ENCODE data around the gene MAP7D2. TPM values are rescaled to one million over a fixed set of nuclear protein-coding genes. Genes with fewer than 3 reads are reported as not detected.

Gene MAP7D2
- polyA plus RNA-seq, 3 donors, result 0.45 TPM; not detected in 2

- Histone ChIP-seq H3K4me1 (ENCODE audit: control insufficient read depth in 1 of 2, insufficient read depth in 2 of 2, low read length in 2 of 2) (no peaks in the 10 kb centered on the region), H2AFZ (ENCODE audit: insufficient read depth, low read depth, low read length, poor library complexity, severe bottlenecking) (no peak overlapping the region), H3K36me3 (replicated peaks in 1 of 2; ENCODE audit: control insufficient read depth in 1 of 2, insufficient read depth in 2 of 2, low read length in 2 of 2) (no peaks in the 10 kb centered on the region), H3K9ac (ENCODE audit: insufficient read depth, low read length, poor library complexity, severe bottlenecking) (no peak overlapping the region), H3K27ac (ENCODE audit: low read depth in 1 of 2, low read length in 2 of 2) (no peak overlapping the region), H3K79me2 (ENCODE audit: insufficient read depth, low read length) (no peaks in the 10 kb centered on the region), H3K9me3 (replicated peaks in 1 of 2; ENCODE audit: control insufficient read depth in 1 of 2, insufficient read depth in 1 of 2, low read length in 2 of 2) (no peaks in the 10 kb centered on the region), H3K27me3 (ENCODE audit: control insufficient read depth in 2 of 2, insufficient read depth in 2 of 2, low read length in 2 of 2) (no peaks in the 10 kb centered on the region), H3K4me2 (replicated peaks; ENCODE audit: extremely low read depth, low read length, poor library complexity, severe bottlenecking) (no peak overlapping the region), H4K20me1 (ENCODE audit: insufficient read depth, low read length) (no peaks in the 10 kb centered on the region), H3K4me3 (replicated peaks in 1 of 3; ENCODE audit: low read depth in 2 of 3, low read length in 3 of 3) (no peak overlapping the region)
- TF ChIP-seq CTCF (IDR thresholded peaks at IDR 0.05), result no peak
- no peak overlapping the region for H3K4me3 Mint-ChIP-seq
- H3K9me3 Mint-ChIP-seq, result peaks cover 0 to 4% (median 0%) of the 10 kb centered on the region in 7 donors
- H3K36me3 Mint-ChIP-seq, result no peaks in the 10 kb centered on the region
- intact Hi-C loops (cut with micrococcal nuclease), result no loop called here
- H3K4me1 Mint-ChIP-seq, result no peaks in the 10 kb centered on the region
- WGBS (ENCODE audit: insufficient coverage), result no CpG with 5 or more reads among the region's 2 CpGs
- peaks cover 0 to 20% (median 2%) of the 10 kb centered on the region in 3 donors for H3K27me3 Mint-ChIP-seq (ENCODE audit: low read depth in 3 of 3)
- no peak overlapping the region for H3K27ac Mint-ChIP-seq
- DNase-seq, result no peak
These were observed 90.4 kb downstream of the MAP7D2 start for GRCh38 chrX:20026278-20026677.

- no peak overlapping the region for H3K4me3 Mint-ChIP-seq
- 93% methylated on average over 2 of the region's 6 CpGs for WGBS (ENCODE audit: insufficient coverage)
- Histone ChIP-seq H3K27me3 (ENCODE audit: control insufficient read depth in 2 of 2, insufficient read depth in 2 of 2, low read length in 2 of 2) (no peaks in the 10 kb centered on the region), H3K9ac (ENCODE audit: insufficient read depth, low read length, poor library complexity, severe bottlenecking) (no peak overlapping the region), H3K36me3 (replicated peaks in 1 of 2; ENCODE audit: control insufficient read depth in 1 of 2, insufficient read depth in 2 of 2, low read length in 2 of 2) (no peaks in the 10 kb centered on the region), H3K79me2 (ENCODE audit: insufficient read depth, low read length) (no peaks in the 10 kb centered on the region), H3K4me3 (replicated peaks in 1 of 3; ENCODE audit: low read depth in 2 of 3, low read length in 3 of 3) (no peak overlapping the region), H2AFZ (ENCODE audit: insufficient read depth, low read depth, low read length, poor library complexity, severe bottlenecking) (no peak overlapping the region), H3K4me2 (replicated peaks; ENCODE audit: extremely low read depth, low read length, poor library complexity, severe bottlenecking) (no peak overlapping the region), H3K4me1 (ENCODE audit: control insufficient read depth in 1 of 2, insufficient read depth in 2 of 2, low read length in 2 of 2) (no peaks in the 10 kb centered on the region), H4K20me1 (ENCODE audit: insufficient read depth, low read length) (no peaks in the 10 kb centered on the region), H3K9me3 (replicated peaks in 1 of 2; ENCODE audit: control insufficient read depth in 1 of 2, insufficient read depth in 1 of 2, low read length in 2 of 2) (peaks cover 4 to 16% of the 10 kb centered on the region in 2 donors), H3K27ac (ENCODE audit: low read depth in 1 of 2, low read length in 2 of 2) (no peak overlapping the region)
- DNase-seq, result no peak
- H3K36me3 Mint-ChIP-seq, result no peaks in the 10 kb centered on the region
- intact Hi-C loops (cut with micrococcal nuclease), result no loop called here
- H3K9me3 Mint-ChIP-seq, result peaks cover 4 to 23% (median 16%) of the 10 kb centered on the region in 7 donors
- TF ChIP-seq CTCF (IDR thresholded peaks at IDR 0.05), result no peak
- no peak overlapping the region for H3K27ac Mint-ChIP-seq
- peaks cover 2% of the 10 kb centered on the region for H3K4me1 Mint-ChIP-seq
- H3K27me3 Mint-ChIP-seq (ENCODE audit: low read depth in 3 of 3), result peaks cover 0 to 20% (median 2%) of the 10 kb centered on the region in 3 donors
These were observed 96.9 kb downstream of the MAP7D2 start for GRCh38 chrX:20019672-20020365.
